ENCODE measurements around the gene NABP2. TPM values are rescaled to one million over a fixed set of nuclear protein-coding genes. Genes with fewer than 3 reads are reported as not detected.

Gene NABP2
- total RNA-seq, 2 experiments from 2014 or later, result 57.4 to 59.0 TPM

- Mint-ChIP-seq H3K27ac (no peak overlapping the region), H3K4me3 (no peak overlapping the region), H3K4me1 (ENCODE audit: low read depth) (peaks cover 33% of the 10 kb centered on the region), H3K27me3 (ENCODE audit: low read depth) (no peaks in the 10 kb centered on the region), H3K36me3 (ENCODE audit: low read depth) (peaks cover 7% of the 10 kb centered on the region), H3K9me3 (no peaks in the 10 kb centered on the region)
- intact Hi-C loops (cut with micrococcal nuclease), result loop anchor here (5.0 kb wide), 3 partner anchors 293 to 467 kb away; partner anchors contain the start of genes PTGES3 and PYM1
- no peak for DNase-seq
- CTCF ChIA-PET, result interaction anchor here (0.9 to 3.9 kb wide), 2 partner anchors 28 to 94 kb away, joined by 3 to 22 read pairs; no protein-coding TSS in a partner anchor
These were observed 4.3 kb upstream of the NABP2 start for GRCh38 chr12:56219840-56220239.

- H3K9me3 Mint-ChIP-seq, result no peaks in the 10 kb centered on the region
- H3K27me3 Mint-ChIP-seq (ENCODE audit: low read depth), result no peaks in the 10 kb centered on the region
- H3K36me3 Mint-ChIP-seq (ENCODE audit: low read depth), result peaks cover 2% of the 10 kb centered on the region
- CTCF ChIA-PET, result interaction anchor here (0.9 to 3.9 kb wide), 7 partner anchors 14 to 243 kb away, joined by 3 to 40 read pairs (median 22); partner anchors contain the start of genes ANKRD52, SMARCC2 and ZC3H10
- H3K27ac Mint-ChIP-seq, result peak overlapping the region; percentile 93
- peak overlapping the region; percentile 99 for H3K4me3 Mint-ChIP-seq
- no peak for DNase-seq
- intact Hi-C loops (cut with micrococcal nuclease), result loop anchor here (5.0 kb wide), 3 partner anchors 293 to 467 kb away; partner anchors contain the start of genes PTGES3 and PYM1
- H3K4me1 Mint-ChIP-seq (ENCODE audit: low read depth), result peaks cover 39% of the 10 kb centered on the region
These were observed 3.4 kb upstream of the NABP2 start for GRCh38 chr12:56220611-56221231.

- CTCF ChIA-PET, result interaction anchor here (0.6 to 3.9 kb wide), 19 partner anchors 12 to 250 kb away, joined by 3 to 40 read pairs (median 5); partner anchors contain the start of genes ANKRD52, ESYT1, SMARCC2 and ZC3H10
- H3K4me1 Mint-ChIP-seq (ENCODE audit: low read depth), result peaks cover 39% of the 10 kb centered on the region
These were observed 2.8 kb upstream of the NABP2 start for GRCh38 chr12:56221232-56221756.

GRCh38 chr12:56221757-56222530 lies 2.2 kb upstream of the NABP2 start, which contains the start of gene RNF41:
TSS of gene RNF41 (minus strand) at chr12:56221922. CDS start at chr12:56214047, 7,875 bp downstream.
- no peaks in the 10 kb centered on the region for H3K9me3 Mint-ChIP-seq
- CTCF ChIA-PET, result interaction anchor here (0.6 to 3.9 kb wide), 24 partner anchors 11 to 282 kb away, joined by 3 to 40 read pairs (median 4); partner anchors contain the start of genes ANKRD52, ESYT1, SMARCC2 and ZC3H10
- intact Hi-C loops (cut with micrococcal nuclease), result loop anchor here (1.0 to 5.0 kb wide), 4 partner anchors 112 to 465 kb away; partner anchors contain the start of genes PTGES3 and PYM1
- peaks cover 7% of the 10 kb centered on the region for H3K36me3 Mint-ChIP-seq (ENCODE audit: low read depth)
- H3K4me1 Mint-ChIP-seq (ENCODE audit: low read depth), result peaks cover 37% of the 10 kb centered on the region
- H3K4me3 Mint-ChIP-seq, result peak within 1 kb of the TSS; percentile 99
- peak; percentile 95 for DNase-seq
- H3K27ac Mint-ChIP-seq, result peak within 1 kb of the TSS; percentile 93
- H3K27me3 Mint-ChIP-seq (ENCODE audit: low read depth), result no peaks in the 10 kb centered on the region

More at GRCh38 chr12:56221232-56221756, 2.8 kb upstream of the NABP2 start:
- DNase-seq, result no peak
- Mint-ChIP-seq H3K9me3 (no peaks in the 10 kb centered on the region), H3K4me3 (peak overlapping the region; percentile 99), H3K27ac (peak overlapping the region; percentile 93), H3K36me3 (ENCODE audit: low read depth) (peaks cover 6% of the 10 kb centered on the region), H3K27me3 (ENCODE audit: low read depth) (no peaks in the 10 kb centered on the region)
- intact Hi-C loops (cut with micrococcal nuclease), result loop anchor here (5.0 kb wide), 3 partner anchors 294 to 466 kb away; partner anchors contain the start of genes PTGES3 and PYM1

- no peak for DNase-seq
- CTCF ChIA-PET, result interaction anchor here (0.6 to 3.9 kb wide), 20 partner anchors 11 to 281 kb away, joined by 3 to 40 read pairs (median 6); partner anchors contain the start of genes ANKRD52, ESYT1, SMARCC2 and ZC3H10
- no peaks in the 10 kb centered on the region for H3K9me3 Mint-ChIP-seq
- intact Hi-C loops (cut with micrococcal nuclease), result loop anchor here (1.0 to 5.0 kb wide), 4 partner anchors 112 to 465 kb away; partner anchors contain the start of genes PTGES3 and PYM1
- peaks cover 37% of the 10 kb centered on the region for H3K4me1 Mint-ChIP-seq (ENCODE audit: low read depth)
- H3K4me3 Mint-ChIP-seq, result peak overlapping the region; percentile 99
- H3K36me3 Mint-ChIP-seq (ENCODE audit: low read depth), result peaks cover 12% of the 10 kb centered on the region
- H3K27ac Mint-ChIP-seq, result peak overlapping the region; percentile 93
- H3K27me3 Mint-ChIP-seq (ENCODE audit: low read depth), result no peaks in the 10 kb centered on the region
These were observed 1.6 kb upstream of the NABP2 start for GRCh38 chr12:56222531-56222895.

GRCh38 chr12:56223571-56224101 lies 506 bp upstream of the NABP2 start:
- DNase-seq, result no peak
- CTCF ChIA-PET, result interaction anchor here (0.6 to 3.9 kb wide), 6 partner anchors 17 to 395 kb away, joined by 3 to 40 read pairs (median 20); partner anchors contain the start of genes ESYT1 and ZC3H10
- peaks cover 37% of the 10 kb centered on the region for H3K4me1 Mint-ChIP-seq (ENCODE audit: low read depth)
- peak overlapping the region; percentile 99 for H3K4me3 Mint-ChIP-seq
- intact Hi-C loops (cut with micrococcal nuclease), result loop anchor here (1.0 to 5.0 kb wide), 17 partner anchors 17 to 502 kb away; partner anchors contain the start of genes ANKRD52, CS, IL23A and MYL6B
- peaks cover 12% of the 10 kb centered on the region for H3K36me3 Mint-ChIP-seq (ENCODE audit: low read depth)
- no peaks in the 10 kb centered on the region for H3K27me3 Mint-ChIP-seq (ENCODE audit: low read depth)
- no peaks in the 10 kb centered on the region for H3K9me3 Mint-ChIP-seq
- peak overlapping the region; percentile 93 for H3K27ac Mint-ChIP-seq

- Mint-ChIP-seq H3K27me3 (ENCODE audit: low read depth) (no peaks in the 10 kb centered on the region), H3K27ac (peak overlapping the region; percentile 93), H3K4me3 (peak overlapping the region; percentile 99), H3K36me3 (ENCODE audit: low read depth) (peaks cover 12% of the 10 kb centered on the region), H3K9me3 (no peaks in the 10 kb centered on the region), H3K4me1 (ENCODE audit: low read depth) (peaks cover 37% of the 10 kb centered on the region)
- peak; percentile 8 for DNase-seq
- intact Hi-C loops (cut with micrococcal nuclease), result loop anchor here (1.0 to 5.0 kb wide), 17 partner anchors 18 to 500 kb away; partner anchors contain the start of genes ANKRD52, CS, IL23A and MYL6B
- CTCF ChIA-PET, result interaction anchor here (1.7 kb wide), 1 partner anchor 106 kb away, joined by 3 read pairs; no protein-coding TSS in a partner anchor
These were observed 812 bp downstream of the NABP2 start for GRCh38 chr12:56224954-56225353.

GRCh38 chr12:56229082-56229481 lies 4.9 kb downstream of the NABP2 start:
- DNase-seq, result no peak
- Mint-ChIP-seq H3K27ac (no peak overlapping the region), H3K36me3 (ENCODE audit: low read depth) (peaks cover 12% of the 10 kb centered on the region), H3K27me3 (ENCODE audit: low read depth) (no peaks in the 10 kb centered on the region), H3K9me3 (no peaks in the 10 kb centered on the region), H3K4me1 (ENCODE audit: low read depth) (peaks cover 11% of the 10 kb centered on the region), H3K4me3 (no peak overlapping the region)
- intact Hi-C loops (cut with micrococcal nuclease), result no loop called here
- CTCF ChIA-PET, result interaction anchor here (1.5 kb wide), 1 partner anchor 29 kb away, joined by 3 read pairs; the partner anchor contains the start of gene ANKRD52

GRCh38 chr12:56229916-56230431 lies 5.8 kb downstream of the NABP2 start, which contains the start of gene SLC39A5:
TSS of gene SLC39A5 (plus strand) at chr12:56230051. CDS start at chr12:56231275, 1,224 bp downstream.
- DNase-seq, result no peak
- intact Hi-C loops (cut with micrococcal nuclease), result no loop called here

DNA sequence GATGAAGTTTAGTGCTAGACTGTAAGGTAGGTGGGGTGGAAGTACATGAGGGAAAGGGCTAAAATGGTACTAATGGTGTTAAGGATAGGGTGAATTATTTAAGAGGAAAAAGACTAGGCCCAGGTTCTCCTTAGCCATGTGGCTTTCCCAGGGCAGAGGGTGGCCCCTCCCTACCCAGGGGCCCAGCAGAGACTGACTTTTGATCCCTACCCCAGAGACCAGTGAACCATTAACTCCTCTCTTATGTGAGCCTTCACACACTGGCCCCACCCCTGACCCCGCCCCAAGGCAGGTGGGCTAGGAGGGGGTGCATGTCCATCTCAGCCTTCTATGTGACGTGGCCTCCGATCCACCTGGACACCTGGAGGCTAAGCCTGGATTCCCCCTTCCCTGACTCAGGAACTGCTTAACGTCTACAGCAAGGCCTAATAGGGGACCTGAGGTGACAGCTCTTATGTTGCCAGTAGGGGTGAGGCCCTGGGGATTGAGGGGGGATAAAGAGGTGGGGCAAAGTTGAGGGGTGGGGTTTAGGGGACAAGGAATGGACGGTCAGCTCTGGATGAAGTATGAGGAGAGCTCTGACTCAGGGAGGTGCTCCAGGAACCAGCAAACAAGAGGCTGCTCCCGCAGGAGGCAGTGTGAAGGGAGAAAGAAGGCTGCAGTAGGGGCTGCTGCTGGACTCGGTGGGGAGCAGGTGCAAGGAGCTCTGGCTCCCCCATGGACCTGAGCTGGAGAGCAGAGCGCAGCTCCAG lies 6.5 kb downstream of the NABP2 start:
- Mint-ChIP-seq H3K9me3 (no peaks in the 10 kb centered on the region), H3K36me3 (ENCODE audit: low read depth) (peaks cover 12% of the 10 kb centered on the region), H3K27ac (no peak overlapping the region), H3K4me1 (ENCODE audit: low read depth) (peaks cover under 1% of the 10 kb centered on the region), H3K27me3 (ENCODE audit: low read depth) (no peaks in the 10 kb centered on the region), H3K4me3 (no peak overlapping the region)
- intact Hi-C loops (cut with micrococcal nuclease), result no loop called here
- DNase-seq, result no peak
- CTCF ChIA-PET, result interaction anchor here (0.5 to 1.2 kb wide), 2 partner anchors 234 to 306 kb away, joined by 4 to 5 read pairs; no protein-coding TSS in a partner anchor

More at GRCh38 chr12:56229916-56230431, 5.8 kb downstream of the NABP2 start, which contains the start of gene SLC39A5:
- Mint-ChIP-seq H3K4me1 (ENCODE audit: low read depth) (peaks cover 7% of the 10 kb centered on the region), H3K36me3 (ENCODE audit: low read depth) (peaks cover 12% of the 10 kb centered on the region), H3K27ac (no peak within 1 kb of the TSS), H3K4me3 (no peak within 1 kb of the TSS), H3K9me3 (no peaks in the 10 kb centered on the region), H3K27me3 (ENCODE audit: low read depth) (no peaks in the 10 kb centered on the region)
- CTCF ChIA-PET, result no interaction called here
